ENCODE measurements around the gene ZSCAN23.
"Not testable (repeated sequence)": the region's sequence is repeated elsewhere in the genome, so short reads cannot be mapped to it uniquely, and the experiment has no call there.

The ZSCAN23 gene

GRCh38 chr6:28478518-28478917 is 35.2 kb upstream of the ZSCAN23 start:
- H3K27ac ChIP-seq (ENCODE audit: low read depth, low read length), result no peak overlapping the region
- H3K79me2 ChIP-seq (ENCODE audit: control insufficient read depth, low read length), result no peaks in the 10 kb centered on the region
- H3K9me2 ChIP-seq (replicated peaks; ENCODE audit: control insufficient read depth, low read length), result no peaks in the 10 kb centered on the region
- no peaks in the 10 kb centered on the region for H3F3A ChIP-seq (ENCODE audit: control insufficient read depth, insufficient read depth)
- no peaks in the 10 kb centered on the region for H4K20me1 ChIP-seq (ENCODE audit: control insufficient read depth, insufficient read depth, low read depth, low read length)
- no peaks in the 10 kb centered on the region for H3K4me1 ChIP-seq (ENCODE audit: control insufficient read depth, low read length)
- H3K36me3 ChIP-seq (ENCODE audit: control insufficient read depth, low read length), result no peaks in the 10 kb centered on the region
- H3K4me2 ChIP-seq (ENCODE audit: low read length), result no peak overlapping the region
- H3K9me3 ChIP-seq (ENCODE audit: control insufficient read depth, insufficient read depth, low read length), result no peaks in the 10 kb centered on the region
- no peak for TF ChIP-seq EZH2phosphoT487 (IDR thresholded peaks at IDR 0.05; ENCODE audit: borderline replicate concordance, low read length)
- no peak for TF ChIP-seq CTCF (IDR thresholded peaks at IDR 0.05; ENCODE audit: low read depth, low read length, poor library complexity, severe bottlenecking)
- peaks cover 37% of the 10 kb centered on the region for H3K27me3 ChIP-seq (ENCODE audit: control insufficient read depth, low read length)
- no peak overlapping the region for H3K4me3 ChIP-seq (ENCODE audit: low read length)

- H3K36me3 ChIP-seq (ENCODE audit: control insufficient read depth, low read length), result no peaks in the 10 kb centered on the region
- peak overlapping the region; percentile 55 for H3K4me2 ChIP-seq (ENCODE audit: low read length)
- TF ChIP-seq EZH2phosphoT487 (IDR thresholded peaks at IDR 0.05; ENCODE audit: borderline replicate concordance, low read length) (no peak; the same call in 1 of the 2 replicates), CTCF (IDR thresholded peaks at IDR 0.05; ENCODE audit: low read depth, low read length, poor library complexity, severe bottlenecking) (no peak)
- H3K27ac ChIP-seq (ENCODE audit: low read depth, low read length), result no peak overlapping the region
- H3K4me3 ChIP-seq (ENCODE audit: low read length), result peak overlapping the region; percentile 62
- H3K9me2 ChIP-seq (replicated peaks; ENCODE audit: control insufficient read depth, low read length), result no peaks in the 10 kb centered on the region
- H3K9me3 ChIP-seq (ENCODE audit: control insufficient read depth, insufficient read depth, low read length), result no peaks in the 10 kb centered on the region
- H3K4me1 ChIP-seq (ENCODE audit: control insufficient read depth, low read length), result no peaks in the 10 kb centered on the region
- no peaks in the 10 kb centered on the region for H4K20me1 ChIP-seq (ENCODE audit: control insufficient read depth, insufficient read depth, low read depth, low read length)
- H3K79me2 ChIP-seq (ENCODE audit: control insufficient read depth, low read length), result no peaks in the 10 kb centered on the region
- H3K27me3 ChIP-seq (ENCODE audit: control insufficient read depth, low read length), result peaks cover 21% of the 10 kb centered on the region
- no peaks in the 10 kb centered on the region for H3F3A ChIP-seq (ENCODE audit: control insufficient read depth, insufficient read depth)
These were observed 31.3 kb upstream of the ZSCAN23 start for GRCh38 chr6:28474441-28475219.

- not testable (repeated sequence) for H3K79me2 ChIP-seq (ENCODE audit: control insufficient read depth, low read length); H3K4me1 ChIP-seq (ENCODE audit: control insufficient read depth, low read length); H3K4me3 ChIP-seq (ENCODE audit: low read length); H3K4me2 ChIP-seq (ENCODE audit: low read length); H3K36me3 ChIP-seq (ENCODE audit: control insufficient read depth, low read length); H3K27me3 ChIP-seq (ENCODE audit: control insufficient read depth, low read length); H3K9me3 ChIP-seq (ENCODE audit: control insufficient read depth, insufficient read depth, low read length); H4K20me1 ChIP-seq (ENCODE audit: control insufficient read depth, insufficient read depth, low read depth, low read length); H3K9me2 ChIP-seq (replicated peaks; ENCODE audit: control insufficient read depth, low read length); H3K27ac ChIP-seq (ENCODE audit: low read depth, low read length); H3F3A ChIP-seq (ENCODE audit: control insufficient read depth, insufficient read depth)
These were observed 26.0 kb upstream of the ZSCAN23 start for GRCh38 chr6:28469153-28469745.

GRCh38 chr6:28468056-28468455 is 24.8 kb upstream of the ZSCAN23 start:
- Histone ChIP-seq H3K4me1 (ENCODE audit: control insufficient read depth, low read length) (no peaks in the 10 kb centered on the region), H3K27me3 (ENCODE audit: control insufficient read depth, low read length) (peaks cover 9% of the 10 kb centered on the region; the same call in 1 of the 2 replicates), H3K27ac (ENCODE audit: low read depth, low read length) (no peak overlapping the region), H3F3A (ENCODE audit: control insufficient read depth, insufficient read depth) (no peaks in the 10 kb centered on the region), H3K79me2 (ENCODE audit: control insufficient read depth, low read length) (no peaks in the 10 kb centered on the region), H3K4me2 (ENCODE audit: low read length) (no peak overlapping the region), H3K9me2 (replicated peaks; ENCODE audit: control insufficient read depth, low read length) (no peaks in the 10 kb centered on the region), H3K9me3 (ENCODE audit: control insufficient read depth, insufficient read depth, low read length) (no peaks in the 10 kb centered on the region), H3K36me3 (ENCODE audit: control insufficient read depth, low read length) (no peaks in the 10 kb centered on the region), H4K20me1 (ENCODE audit: control insufficient read depth, insufficient read depth, low read depth, low read length) (no peaks in the 10 kb centered on the region), H3K4me3 (ENCODE audit: low read length) (no peak overlapping the region)
- TF ChIP-seq CTCF (IDR thresholded peaks at IDR 0.05; ENCODE audit: low read depth, low read length, poor library complexity, severe bottlenecking) (no peak), EZH2phosphoT487 (IDR thresholded peaks at IDR 0.05; ENCODE audit: borderline replicate concordance, low read length) (no peak)

All from DOHH2 (cell line).